Activated CD4-positive, CD25-positive, alpha-beta regulatory T cell treated with anti-CD3 and anti-CD28 coated beads, Interleukin-2, amount 50 U/mL, for 24 hours (primary cell): ENCODE measurements around the gene TSPAN4.
A peak's percentile ranks its signal among the peaks of the same experiment; 100 is the strongest.

Experiments used
- ATAC-seq, 2 donors: fragments of 150-1000 bp; cut with Tn5 transposase; one replicate each; pipeline ENCODE4 v1.10.0; 2021; ENCODE audit warnings: mild to moderate bottlenecking in 1 of 2, moderate library complexity in 1 of 2

Gene TSPAN4

GRCh38 chr11:804599-804964 is 38.1 kb upstream of the TSPAN4 start:
- no peak for ATAC-seq

DNA sequence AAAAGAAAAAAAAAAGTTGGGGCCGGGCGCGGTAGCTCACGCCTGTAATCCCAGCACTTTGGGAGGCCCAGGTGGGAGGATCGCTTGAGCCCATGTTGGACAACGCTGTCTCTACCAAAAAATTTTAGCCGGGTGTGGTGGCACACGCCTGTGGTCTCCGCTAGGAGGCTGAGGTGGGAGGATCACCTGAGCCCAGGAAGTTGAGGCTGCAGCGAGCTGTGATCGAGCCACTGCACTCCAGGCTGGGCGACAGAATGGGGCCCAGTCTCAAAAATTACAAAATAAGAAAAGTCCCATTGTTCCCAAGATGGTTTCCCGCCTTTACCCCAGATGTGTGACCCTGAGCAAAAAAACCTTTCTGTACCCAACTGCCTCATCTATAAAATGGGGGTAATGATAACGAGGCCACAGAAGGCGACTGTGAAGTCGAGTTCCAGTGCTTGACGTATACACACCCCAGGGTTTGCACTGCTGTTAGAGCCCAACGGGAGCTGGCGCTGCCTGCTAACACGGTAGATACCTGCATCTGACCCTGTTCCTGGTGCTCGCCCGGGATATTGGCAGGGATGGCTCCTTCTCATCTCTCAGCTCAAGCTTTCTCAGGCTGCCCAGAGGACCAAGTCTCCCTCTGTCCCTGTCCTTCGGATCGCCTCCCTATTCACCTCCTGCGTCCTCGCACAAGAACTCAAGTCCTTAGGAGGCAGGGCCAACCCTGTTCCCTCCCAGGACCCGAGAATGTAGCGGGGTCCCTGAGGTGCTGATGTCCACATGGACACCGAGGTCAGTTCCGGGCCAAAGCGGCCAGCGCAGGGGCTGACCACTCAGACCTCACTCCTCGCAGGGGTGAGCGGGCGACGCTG is 34.0 kb upstream of the TSPAN4 start:
- no peak for ATAC-seq

GRCh38 chr11:809287-810039 is 33.2 kb upstream of the TSPAN4 start, which contains the start of gene RPLP2:
RPLP2 (plus strand) TSS chr11:809967; CDS start chr11:810235, 268 bp downstream.
- ATAC-seq: peak; percentile 88

GRCh38 chr11:810040-810567 is 32.5 kb upstream of the TSPAN4 start:
- ATAC-seq: peak; percentile 2

- ATAC-seq: no peak
Measured at GRCh38 chr11:811446-812245, 31.0 kb upstream of the TSPAN4 start.

DNA sequence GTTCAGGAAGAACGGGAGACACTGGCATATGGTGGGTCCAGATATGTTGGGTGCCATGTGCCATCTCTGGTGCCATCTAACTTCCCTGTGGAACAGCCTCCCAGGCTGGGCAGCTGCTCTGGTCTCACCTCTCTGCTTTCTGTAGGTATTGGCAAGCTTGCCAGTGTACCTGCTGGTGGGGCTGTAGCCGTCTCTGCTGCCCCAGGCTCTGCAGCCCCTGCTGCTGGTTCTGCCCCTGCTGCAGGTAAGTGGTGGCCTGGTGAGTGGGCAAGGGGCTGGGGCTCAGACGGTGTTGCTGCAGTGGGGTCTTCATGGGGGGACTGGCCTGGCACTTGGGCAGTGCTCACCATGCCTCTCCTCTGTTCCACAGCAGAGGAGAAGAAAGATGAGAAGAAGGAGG is 30.3 kb upstream of the TSPAN4 start:
- no peak for ATAC-seq

- no peak for ATAC-seq
Measured at GRCh38 chr11:813072-813455, 29.6 kb upstream of the TSPAN4 start.

- no peak for ATAC-seq
Measured at GRCh38 chr11:813456-814096, 29.1 kb upstream of the TSPAN4 start.

GRCh38 chr11:815675-816432 is 26.8 kb upstream of the TSPAN4 start:
- ATAC-seq: no peak

DNA sequence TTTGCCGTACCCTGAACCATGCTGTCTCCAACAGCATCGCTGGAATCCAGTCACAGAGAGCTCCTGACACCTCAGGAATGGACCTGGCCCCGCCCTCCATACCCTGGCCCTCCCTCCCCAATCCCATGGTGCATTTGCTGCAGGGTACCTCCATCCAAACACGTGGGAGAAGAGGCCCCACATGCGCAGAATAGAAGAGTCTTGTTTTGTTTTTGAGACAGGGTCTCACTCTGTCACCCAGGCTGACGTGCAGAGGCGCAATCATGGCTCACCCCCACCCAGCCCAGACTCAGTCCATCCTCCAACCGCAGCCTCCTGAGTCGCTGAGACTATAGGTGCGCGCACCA is 26.2 kb upstream of the TSPAN4 start:
- no peak for ATAC-seq

- no peak for ATAC-seq
Measured at GRCh38 chr11:818396-819128, 24.1 kb upstream of the TSPAN4 start, which contains the start of gene PNPLA2. PNPLA2 (plus strand) TSS chr11:818914; CDS start chr11:819719, 805 bp downstream.

- peak; percentile 71 to 79 for ATAC-seq
Measured at GRCh38 chr11:819129-819931, 23.3 kb upstream of the TSPAN4 start.

- peak; percentile 75 to 77 for ATAC-seq
Measured at GRCh38 chr11:819943-820649, 22.6 kb upstream of the TSPAN4 start.

DNA sequence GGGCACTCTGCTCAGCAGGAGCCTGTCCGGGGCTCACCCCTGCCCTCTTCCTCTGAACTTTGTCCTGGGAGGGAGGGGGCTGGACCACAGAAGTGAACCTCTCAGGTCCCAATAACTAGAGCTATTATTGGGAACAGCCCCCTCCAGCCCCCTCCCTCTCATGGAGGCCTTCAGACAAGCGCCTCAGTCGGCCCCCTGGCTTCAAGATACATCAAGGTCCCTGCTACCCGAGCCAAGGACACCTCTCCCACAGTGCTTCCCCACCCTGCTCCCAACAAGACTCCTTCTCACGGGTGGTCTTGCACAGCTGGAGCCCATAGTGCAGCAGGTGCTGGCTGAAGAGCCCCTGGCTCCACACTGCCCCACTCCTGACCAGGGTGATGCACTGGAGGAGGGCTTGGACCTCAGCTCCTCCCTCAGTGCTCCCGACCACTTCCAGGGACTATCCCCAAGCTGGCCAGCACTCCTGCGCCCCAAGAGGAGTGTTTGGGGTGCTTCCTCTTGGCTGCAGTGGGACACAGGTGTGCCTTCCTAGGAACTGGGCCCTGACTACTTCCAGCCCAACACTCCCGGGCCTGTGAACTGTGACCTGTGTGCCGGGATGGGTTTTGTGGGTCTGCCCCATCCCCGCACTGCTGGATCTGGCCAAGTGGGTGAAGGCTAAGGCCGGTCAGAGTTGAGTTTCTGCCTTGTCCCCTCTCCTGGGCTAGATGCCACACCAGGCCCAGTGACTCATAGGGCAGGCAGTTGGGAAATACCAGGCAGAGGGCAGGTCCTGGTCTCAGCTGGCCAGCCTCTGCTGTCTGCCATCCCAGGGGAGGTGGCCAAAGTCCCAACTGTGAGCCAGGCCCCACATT is 21.8 kb upstream of the TSPAN4 start:
- no peak for ATAC-seq

DNA sequence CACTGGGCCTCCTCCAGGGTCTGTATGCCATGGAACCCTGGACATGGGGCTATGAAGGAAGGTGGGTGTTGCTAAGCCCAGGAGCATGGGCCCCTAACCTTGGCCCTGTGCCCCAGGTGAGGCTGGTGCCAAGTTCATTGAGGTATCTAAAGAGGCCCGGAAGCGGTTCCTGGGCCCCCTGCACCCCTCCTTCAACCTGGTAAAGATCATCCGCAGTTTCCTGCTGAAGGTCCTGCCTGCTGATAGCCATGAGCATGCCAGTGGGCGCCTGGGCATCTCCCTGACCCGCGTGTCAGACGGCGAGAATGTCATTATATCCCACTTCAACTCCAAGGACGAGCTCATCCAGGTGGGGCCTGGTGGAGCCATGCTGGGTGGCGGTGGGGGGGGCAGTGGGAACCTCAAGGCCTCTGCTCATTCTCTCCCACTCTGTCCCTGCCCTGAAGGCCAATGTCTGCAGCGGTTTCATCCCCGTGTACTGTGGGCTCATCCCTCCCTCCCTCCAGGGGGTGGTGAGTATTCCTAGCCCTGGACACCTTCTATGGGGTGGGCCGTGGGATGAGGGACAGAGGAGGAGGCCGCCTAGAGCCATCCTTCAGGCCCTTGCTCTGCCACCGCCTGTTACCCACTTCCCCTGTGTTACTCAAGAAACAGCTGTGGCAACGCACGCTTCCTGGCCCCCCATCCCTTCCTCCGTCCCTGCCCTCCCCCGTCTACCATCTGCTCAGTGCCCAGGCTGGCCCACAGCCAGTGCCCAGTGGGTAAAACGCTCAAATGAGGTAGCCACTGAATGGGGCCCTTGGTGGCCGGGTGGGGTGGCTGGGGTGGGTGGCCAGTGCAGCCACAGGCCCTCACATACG is 20.9 kb upstream of the TSPAN4 start:
- no peak for ATAC-seq

GRCh38 chr11:823441-824291 is 19.0 kb upstream of the TSPAN4 start:
- ATAC-seq: no peak
